HG03175 (cell line): ENCODE results near the gene SMARCD2.
"Not testable (repeated sequence)": the region's sequence is repeated elsewhere in the genome, so short reads cannot be mapped to it uniquely, and the experiment has no call there.

Source experiments
- ATAC-seq: cut with Tn5 transposase; IDR thresholded peaks from one replicate; pipeline ENCODE4 v1.9.1; 2021; ENCODE audit warnings: mild to moderate bottlenecking, moderate library complexity; ENCODE audit not compliant: unreplicated experiment

Gene SMARCD2

GRCh38 chr17:63816123-63816522, 26.4 kb downstream of the SMARCD2 start:
- no peak for ATAC-seq

- ATAC-seq: no peak
These were observed 32.5 kb downstream of the SMARCD2 start for GRCh38 chr17:63809970-63810369.

- no peak for ATAC-seq
These were observed 36.9 kb downstream of the SMARCD2 start for GRCh38 chr17:63805591-63805990.

- no peak for ATAC-seq
These were observed 38.2 kb downstream of the SMARCD2 start for GRCh38 chr17:63804328-63804727.

GRCh38 chr17:63800783-63801182, 41.7 kb downstream of the SMARCD2 start:
- no peak for ATAC-seq

- no peak for ATAC-seq
These were observed 43.8 kb downstream of the SMARCD2 start for GRCh38 chr17:63798572-63799106.

- not testable (repeated sequence) for ATAC-seq
These were observed 46.1 kb downstream of the SMARCD2 start for GRCh38 chr17:63796375-63796774.

GRCh38 chr17:63792055-63792729, 50.3 kb downstream of the SMARCD2 start:
- ATAC-seq: no peak

GRCh38 chr17:63790057-63790456, 52.4 kb downstream of the SMARCD2 start:
- ATAC-seq: no peak

GRCh38 chr17:63786971-63787711, 55.3 kb downstream of the SMARCD2 start:
- ATAC-seq: no peak

GRCh38 chr17:63786117-63786516, 56.4 kb downstream of the SMARCD2 start:
- no peak for ATAC-seq

- ATAC-seq: no peak
These were observed 56.9 kb downstream of the SMARCD2 start for GRCh38 chr17:63785556-63785955.

GRCh38 chr17:63783522-63783921, 59.0 kb downstream of the SMARCD2 start:
- no peak for ATAC-seq
